GM18502 (cell line): ENCODE results near the gene COL6A5.

Source experiments
- ATAC-seq: cut with Tn5 transposase; IDR thresholded peaks from one replicate; pipeline ENCODE4 v1.9.1; 2021; ENCODE audit warnings: mild to moderate bottlenecking; ENCODE audit not compliant: unreplicated experiment, poor library complexity

COL6A5 gene

GRCh38 chr3:130507746-130508145 is 162.3 kb downstream of the COL6A5 start:
- ATAC-seq, result no peak

GRCh38 chr3:130509008-130509407 is 163.5 kb downstream of the COL6A5 start:
- ATAC-seq, result no peak

- no peak for ATAC-seq
Measured at GRCh38 chr3:130514681-130515080, 169.2 kb downstream of the COL6A5 start.

GRCh38 chr3:130515755-130516154 is 170.3 kb downstream of the COL6A5 start:
- no peak for ATAC-seq

- ATAC-seq, result no peak
Measured at GRCh38 chr3:130516645-130517512, 171.4 kb downstream of the COL6A5 start, which contains the start of gene COL6A6. Gene COL6A6 (plus strand): TSS chr3:130517177. CDS start chr3:130560365, 43,188 bp downstream.

- ATAC-seq, result no peak
Measured at GRCh38 chr3:130517602-130518001, 172.1 kb downstream of the COL6A5 start.

GRCh38 chr3:130519754-130520153 is 174.3 kb downstream of the COL6A5 start:
- no peak for ATAC-seq

GRCh38 chr3:130522399-130522798 is 176.9 kb downstream of the COL6A5 start:
- no peak for ATAC-seq

GRCh38 chr3:130527426-130527825 is 182.0 kb downstream of the COL6A5 start:
- no peak for ATAC-seq

- no peak for ATAC-seq
Measured at GRCh38 chr3:130528120-130528519, 182.6 kb downstream of the COL6A5 start.

- ATAC-seq, result no peak
Measured at GRCh38 chr3:130529486-130530215, 184.2 kb downstream of the COL6A5 start.

GRCh38 chr3:130533247-130533646 is 187.8 kb downstream of the COL6A5 start:
- ATAC-seq, result no peak
